T-helper 2 cell (primary cell): ENCODE results near the gene ST6GALNAC1.
A peak's percentile ranks its signal among the peaks of the same experiment; 100 is the strongest.
"Not testable (repeated sequence)": the region's sequence is repeated elsewhere in the genome, so short reads cannot be mapped to it uniquely, and the experiment has no call there.

Experiments used
- DNase-seq, 5 experiments: peaks; one replicate each; pipeline versions ENCODE4 v3.0.0 to v3.0.0-alpha.2; 2012 to 2022

The ST6GALNAC1 gene

GRCh38 chr17:76611758-76612157, 31.8 kb downstream of the ST6GALNAC1 start:
- DNase-seq = no peak

DNA sequence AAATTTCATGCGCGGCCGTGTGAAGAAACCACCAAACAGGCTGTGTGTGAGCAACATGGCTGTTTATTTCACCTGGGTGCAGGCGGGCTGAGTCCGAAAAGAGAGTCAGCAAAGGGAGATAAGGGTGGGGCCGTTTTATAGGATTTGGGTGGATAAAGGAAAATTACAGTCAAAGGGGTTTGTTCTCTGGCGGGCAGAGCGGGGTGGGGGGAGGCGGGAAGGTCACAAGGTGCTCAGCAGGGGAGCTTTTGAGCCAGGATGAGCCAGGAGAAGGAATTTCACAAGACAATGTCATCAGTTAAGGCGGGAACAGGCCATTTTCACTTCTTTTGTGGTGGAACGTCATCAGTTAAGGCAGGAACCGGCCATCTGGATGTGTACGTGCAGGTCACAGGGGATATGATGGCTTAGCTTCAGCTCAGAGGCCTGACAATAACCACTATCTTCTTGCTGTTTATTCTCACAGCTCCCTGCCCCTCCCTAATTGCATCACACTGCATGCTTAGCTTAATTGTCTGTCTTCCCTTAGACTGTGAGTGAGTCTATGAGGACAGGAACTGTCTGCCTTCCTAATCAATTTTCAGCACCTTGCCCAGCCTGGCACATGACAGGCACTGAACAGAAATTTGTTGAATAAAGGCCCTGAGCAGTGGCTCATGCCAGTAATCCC, 32.3 kb downstream of the ST6GALNAC1 start:
- not testable (repeated sequence) for DNase-seq

DNA sequence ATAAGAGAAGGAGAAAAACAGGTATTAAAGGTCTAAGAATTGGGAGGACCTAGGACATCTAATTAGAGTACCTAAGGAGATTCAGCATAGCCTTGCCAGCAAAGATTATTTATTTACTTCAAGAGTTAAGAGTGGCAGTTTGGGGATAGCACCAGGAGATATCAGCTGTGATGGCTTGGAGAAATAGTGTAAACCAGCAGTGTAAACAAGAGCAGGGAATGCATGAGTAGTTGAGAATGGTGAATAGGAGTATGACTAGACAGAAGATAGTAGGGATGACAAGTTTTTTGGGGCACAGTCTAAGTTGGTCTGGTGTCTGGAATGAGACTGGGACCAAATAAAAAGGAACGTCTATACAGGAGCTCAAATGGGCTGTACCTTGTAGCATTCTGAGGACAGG, 36.9 kb downstream of the ST6GALNAC1 start:
- not testable (repeated sequence) for DNase-seq

- DNase-seq = no peak
Observed at GRCh38 chr17:76601065-76601464, 42.5 kb downstream of the ST6GALNAC1 start.

GRCh38 chr17:76599694-76600460, 43.7 kb downstream of the ST6GALNAC1 start:
- no peak for DNase-seq

GRCh38 chr17:76598004-76598439, 45.5 kb downstream of the ST6GALNAC1 start:
- no peak for DNase-seq

DNA sequence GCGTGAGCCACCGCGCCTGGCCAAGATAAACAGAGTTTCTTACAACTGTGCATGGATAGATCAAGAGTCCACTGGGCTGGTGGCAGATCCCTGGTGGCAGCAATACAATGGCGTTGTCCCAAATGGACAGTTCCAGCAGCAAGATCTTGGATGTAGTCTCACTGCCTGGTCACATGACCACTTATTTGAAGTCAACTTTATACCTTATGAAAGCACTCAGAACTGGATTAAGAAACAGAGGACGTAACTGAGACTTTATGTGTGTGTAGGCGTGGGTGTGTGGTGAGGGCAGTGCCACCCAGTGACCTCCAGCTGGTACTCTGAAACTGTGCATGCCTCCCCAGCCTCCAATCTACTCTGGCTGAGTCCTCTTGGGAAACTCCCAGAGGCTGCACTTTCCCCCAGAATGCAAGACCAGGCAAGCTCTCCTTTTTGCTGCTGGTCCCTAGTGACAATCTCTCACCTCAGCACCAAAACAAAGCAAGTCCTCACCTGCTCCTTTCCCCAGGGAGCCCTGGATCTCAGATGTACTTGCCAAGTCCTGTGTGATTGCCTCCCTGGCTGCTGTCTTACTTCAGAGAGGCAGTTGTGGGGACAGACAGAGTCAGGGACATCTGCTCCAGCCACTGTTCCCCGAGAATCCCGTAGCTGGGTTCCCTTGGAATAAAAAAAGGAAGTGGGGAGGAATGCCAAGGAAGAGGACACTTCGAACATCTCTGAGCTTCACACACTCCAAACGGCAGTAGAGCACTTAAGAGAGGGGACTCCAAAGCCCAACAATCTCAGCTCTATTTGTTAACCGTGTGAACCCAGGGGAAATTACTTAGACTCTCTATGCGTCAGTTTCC, 46.2 kb downstream of the ST6GALNAC1 start:
- DNase-seq = no peak

- no peak for DNase-seq
Observed at GRCh38 chr17:76594690-76595089, 48.9 kb downstream of the ST6GALNAC1 start.

DNA sequence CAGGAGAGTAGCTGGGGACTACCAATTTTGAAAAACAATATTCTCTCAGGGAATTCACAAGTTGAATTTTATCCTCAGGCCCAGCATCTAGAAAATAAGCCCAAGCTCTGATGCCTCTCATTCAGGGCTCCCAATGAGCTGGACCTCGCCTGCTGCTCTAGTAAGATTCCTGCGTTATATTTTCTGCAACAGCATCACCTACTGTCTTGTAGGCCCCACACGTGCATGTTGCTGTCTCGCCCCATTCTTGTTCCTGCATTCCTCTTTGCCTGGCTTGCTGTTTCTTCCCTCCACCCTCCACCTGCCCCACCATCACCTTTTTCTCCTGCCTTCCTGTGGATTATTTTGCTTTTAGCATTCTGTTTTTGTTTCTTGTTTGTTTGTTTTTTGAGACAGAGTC, 49.6 kb downstream of the ST6GALNAC1 start:
- DNase-seq = no peak

DNA sequence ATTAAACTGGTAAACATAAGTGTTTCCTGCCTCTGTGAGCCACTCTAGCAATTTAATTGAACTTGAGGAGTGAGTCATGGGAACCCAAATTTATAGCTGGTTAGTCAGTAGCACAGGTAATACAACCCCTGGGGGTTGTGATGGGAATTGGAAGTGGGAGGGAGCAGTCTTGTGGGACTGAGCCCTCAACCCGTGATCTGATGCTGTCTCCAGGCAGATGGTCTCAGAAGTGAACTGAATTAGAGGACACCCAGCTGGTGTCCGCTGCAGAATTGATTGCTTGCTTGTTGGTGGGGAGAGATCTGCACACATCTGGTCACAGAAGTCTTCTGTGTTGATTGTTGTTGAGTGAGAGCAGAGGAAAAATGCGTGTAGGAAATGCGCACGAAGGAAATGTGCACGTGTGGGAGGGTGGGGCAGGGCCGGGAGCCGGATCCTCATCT, 50.2 kb downstream of the ST6GALNAC1 start:
- DNase-seq = no peak

DNA sequence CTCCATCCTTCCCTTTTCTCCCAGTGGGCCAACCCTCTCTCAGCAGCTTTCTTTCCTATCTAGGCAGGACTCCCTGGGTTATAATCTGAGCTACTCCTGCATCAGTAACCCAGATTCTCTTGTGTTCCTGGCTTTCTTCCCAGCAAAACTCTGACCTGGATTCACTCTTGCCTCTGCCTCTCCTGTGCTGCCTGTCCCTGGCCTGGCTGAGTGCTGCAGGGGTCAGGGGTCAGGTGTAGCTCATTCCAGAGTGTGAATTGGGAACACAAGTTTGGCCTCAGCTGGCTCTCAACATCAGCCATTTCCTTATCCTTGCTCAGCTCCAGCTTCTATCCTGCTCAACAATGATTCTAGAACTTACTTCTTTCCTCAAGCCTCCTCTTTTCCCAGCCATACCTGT, 55.4 kb downstream of the ST6GALNAC1 start:
- DNase-seq = no peak

- peak in 1 of 5 experiments; percentile 23 for DNase-seq
Observed at GRCh38 chr17:76586741-76587487, 56.6 kb downstream of the ST6GALNAC1 start.

GRCh38 chr17:76585649-76586593, 57.6 kb downstream of the ST6GALNAC1 start, which contains the start of gene ST6GALNAC2:
Gene ST6GALNAC2 (minus strand): TSS chr17:76585860. CDS start chr17:76585808, 52 bp downstream.
- DNase-seq = peak in 4 of 5 experiments; percentile 18 to 61 (median 28)

GRCh38 chr17:76585033-76585648, 58.4 kb downstream of the ST6GALNAC1 start:
- DNase-seq = no peak

GRCh38 chr17:76584427-76585032, 59.0 kb downstream of the ST6GALNAC1 start:
- DNase-seq = no peak

DNA sequence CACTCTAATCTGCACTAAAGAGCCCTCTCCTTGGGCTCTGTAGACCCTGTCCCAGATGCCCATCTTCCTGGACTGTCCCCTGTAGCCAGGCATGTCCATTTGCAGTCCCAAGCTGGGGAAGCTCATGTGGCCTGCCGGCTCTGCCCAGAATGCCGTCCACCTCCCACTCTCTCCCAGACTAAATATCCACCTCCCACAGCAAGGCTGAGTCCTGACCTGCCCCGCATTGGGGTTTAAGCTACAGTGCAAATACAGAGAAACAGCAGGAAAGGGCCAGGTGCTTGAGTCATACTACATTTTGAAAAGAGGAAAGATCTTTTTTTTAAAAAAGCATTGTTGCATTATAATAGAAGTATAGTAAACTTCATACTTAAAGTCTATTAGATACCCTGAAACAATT, 60.9 kb downstream of the ST6GALNAC1 start:
- no peak for DNase-seq

GRCh38 chr17:76581515-76581914, 62.0 kb downstream of the ST6GALNAC1 start:
- no peak for DNase-seq

GRCh38 chr17:76579281-76579680, 64.3 kb downstream of the ST6GALNAC1 start:
- DNase-seq = no peak

- no peak for DNase-seq
Observed at GRCh38 chr17:76578376-76578775, 65.2 kb downstream of the ST6GALNAC1 start.

DNA sequence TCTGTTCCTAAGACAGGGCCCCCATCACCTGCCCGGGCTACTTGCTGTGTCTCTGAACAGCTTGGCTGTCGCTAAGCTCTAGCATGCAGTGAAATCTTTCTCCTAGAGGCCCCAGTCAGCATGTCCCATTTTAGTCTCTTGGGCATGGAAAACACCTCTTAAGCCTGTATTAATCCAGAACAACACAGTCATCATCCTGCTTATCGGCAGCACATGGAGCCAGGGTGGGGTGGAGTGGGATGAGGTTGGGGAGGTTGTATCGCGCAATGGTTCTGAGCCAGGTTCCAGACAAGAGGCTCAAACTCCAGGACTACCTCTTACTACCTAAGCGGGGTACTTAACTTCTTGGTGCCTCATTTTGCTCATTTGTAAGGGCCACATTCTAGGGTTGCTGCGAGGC, 65.7 kb downstream of the ST6GALNAC1 start:
- DNase-seq = no peak
